H9 (cell line): ENCODE results near the gene C12orf50. TPM values are rescaled to one million over a fixed set of nuclear protein-coding genes. Genes with fewer than 3 reads are reported as not detected.

Source experiments
- DNase-seq: peaks from one replicate; pipeline ENCODE4 v3.0.0-alpha.2; 2017
- H2AFZ ChIP-seq: one replicate; pipeline ENCODE4 v1.6.1; 2013; ENCODE audit warnings: mild to moderate bottlenecking, low read length, control low read depth, moderate library complexity
- H2AK5ac ChIP-seq: 2 replicates; pipeline ENCODE4 v1.6.1; 2013; ENCODE audit warnings: low read length, control low read depth, mixed read lengths; ENCODE audit not compliant: insufficient read length
- H2BK120ac ChIP-seq: one replicate; pipeline ENCODE4 v1.6.1; 2013; ENCODE audit warnings: low read depth, mild to moderate bottlenecking, low read length, control low read depth, inconsistent platforms; ENCODE audit not compliant: poor library complexity, severe bottlenecking
- H2BK12ac ChIP-seq: 2 replicates; pipeline ENCODE4 v1.6.1; 2013; ENCODE audit warnings: low read length, control low read depth, mixed read lengths, low read depth; ENCODE audit not compliant: insufficient read length
- H2BK15ac ChIP-seq: 2 replicates; pipeline ENCODE4 v1.6.1; 2013; ENCODE audit warnings: low read depth, low read length, control low read depth
- H2BK20ac ChIP-seq: one replicate; pipeline ENCODE4 v1.6.1; 2013; ENCODE audit warnings: low read depth, mild to moderate bottlenecking, low read length, control low read depth, inconsistent platforms; ENCODE audit not compliant: poor library complexity, severe bottlenecking
- H2BK5ac ChIP-seq: 2 replicates; pipeline ENCODE4 v1.6.1; 2013; ENCODE audit warnings: low read length, control low read depth, mixed read lengths; ENCODE audit not compliant: insufficient read length
- H3K14ac ChIP-seq: 2 replicates; pipeline ENCODE4 v1.6.1; 2013; ENCODE audit warnings: low read length, control low read depth; ENCODE audit not compliant: insufficient read depth
- H3K18ac ChIP-seq: 2 replicates; pipeline ENCODE4 v1.6.1; 2013; ENCODE audit warnings: low read depth, mild to moderate bottlenecking, mixed read lengths, low read length, control low read depth; ENCODE audit not compliant: insufficient read length
- H3K23ac ChIP-seq: 2 replicates; pipeline ENCODE4 v1.6.1; 2013; ENCODE audit warnings: low read length, control low read depth, mixed read lengths, low read depth; ENCODE audit not compliant: insufficient read length
- H3K23me2 ChIP-seq: 2 replicates; pipeline ENCODE4 v1.6.1; 2013; ENCODE audit warnings: low read depth, mild to moderate bottlenecking, mixed read lengths, low read length, control low read depth; ENCODE audit not compliant: insufficient read length, poor library complexity, severe bottlenecking
- H3K27ac ChIP-seq: 2 replicates; pipeline ENCODE4 v1.5.1; 2013; ENCODE audit warnings: low read length, control low read depth, mixed read lengths, low read depth; ENCODE audit not compliant: insufficient read length
- H3K27me3 ChIP-seq: 2 replicates; pipeline ENCODE4 v1.6.1; 2013; ENCODE audit warnings: low read length, control low read depth, inconsistent platforms; ENCODE audit not compliant: insufficient read depth
- H3K4ac ChIP-seq: 2 replicates; pipeline ENCODE4 v1.6.1; 2013; ENCODE audit warnings: low read depth, mild to moderate bottlenecking, control low read depth, inconsistent platforms, low read length, moderate library complexity
- H3K4me1 ChIP-seq: 2 replicates; pipeline ENCODE4 v1.6.1; 2013; ENCODE audit warnings: low read length, control low read depth, inconsistent platforms; ENCODE audit not compliant: insufficient read depth
- H3K4me2 ChIP-seq: 2 replicates; pipeline ENCODE4 v1.6.1; 2013; ENCODE audit warnings: low read length, control low read depth, mixed read lengths; ENCODE audit not compliant: insufficient read length, insufficient read depth
- H3K56ac ChIP-seq: 2 replicates; pipeline ENCODE4 v1.6.1; 2013; ENCODE audit warnings: low read depth, mild to moderate bottlenecking, mixed read lengths, low read length, control low read depth; ENCODE audit not compliant: insufficient read length
- H3K79me1 ChIP-seq: 2 replicates; pipeline ENCODE4 v1.6.1; 2013; ENCODE audit warnings: low read depth, mild to moderate bottlenecking, moderate library complexity, low read length, control low read depth, inconsistent platforms; ENCODE audit not compliant: insufficient read depth, poor library complexity, severe bottlenecking
- H3K79me2 ChIP-seq: 2 replicates; pipeline ENCODE4 v1.6.1; 2013; ENCODE audit warnings: low read length, control low read depth, inconsistent platforms; ENCODE audit not compliant: insufficient read depth
- H3K9ac ChIP-seq: 2 replicates; pipeline ENCODE4 v1.6.1; 2013; ENCODE audit warnings: low read length, control low read depth, mixed read lengths; ENCODE audit not compliant: insufficient read length; ENCODE audit errors: extremely low read depth
- H3K9me3 ChIP-seq: one replicate; pipeline ENCODE4 v1.6.1; 2013; ENCODE audit warnings: low read depth, low read length, inconsistent platforms; ENCODE audit not compliant: control insufficient read depth
- H3T11ph ChIP-seq: one replicate; pipeline ENCODE4 v1.6.1; 2013; ENCODE audit warnings: mild to moderate bottlenecking, low read length, control low read depth, inconsistent platforms
- H4K20me1 ChIP-seq: one replicate; pipeline ENCODE4 v1.6.1; 2013; ENCODE audit not compliant: control insufficient read depth, insufficient read length, insufficient read depth
- H4K5ac ChIP-seq: 2 replicates; pipeline ENCODE4 v1.6.1; 2013; ENCODE audit warnings: low read depth, mild to moderate bottlenecking, mixed read lengths, low read length, control low read depth; ENCODE audit not compliant: insufficient read length
- H4K8ac ChIP-seq: replicated peaks from 2 replicates; pipeline ENCODE4 v1.6.1; 2013; ENCODE audit warnings: low read length, control low read depth, mixed read lengths, low read depth; ENCODE audit not compliant: insufficient read length
- H4K91ac ChIP-seq: 2 replicates; pipeline ENCODE4 v1.6.1; 2013; ENCODE audit warnings: low read depth, mild to moderate bottlenecking, moderate library complexity, mixed read lengths, low read length, control low read depth; ENCODE audit not compliant: insufficient read length
- H3K27ac Mint-ChIP-seq, 3 experiments: 2 replicates in 2 of 3; 3 replicates in 1 of 3; pipeline ENCODE4 v1.8.0; 2020 to 2021; ENCODE audit warnings: mixed read lengths in 3 of 3, mild to moderate bottlenecking in 1 of 3, moderate library complexity in 1 of 3
- H3K27me3 Mint-ChIP-seq: 2 replicates; pipeline ENCODE4 v1.8.0; 2021; ENCODE audit warnings: low read depth, mild to moderate bottlenecking, moderate library complexity, mixed read lengths
- H3K36me3 Mint-ChIP-seq, 3 experiments: 2 replicates in 2 of 3; 3 replicates in 1 of 3; pipeline ENCODE4 v1.8.0; 2020 to 2021; ENCODE audit warnings: low read depth in 3 of 3, mixed read lengths in 3 of 3; ENCODE audit not compliant: insufficient read depth in 1 of 3
- H3K4me1 Mint-ChIP-seq, 2 experiments: 2 replicates each; pipeline ENCODE4 v1.8.0; 2020; ENCODE audit warnings: mixed read lengths in 2 of 2
- H3K4me3 Mint-ChIP-seq, 2 experiments: 2 replicates in 1 of 2; 3 replicates in 1 of 2; pipeline ENCODE4 v1.8.0; 2020 to 2021; ENCODE audit warnings: mild to moderate bottlenecking in 2 of 2, mixed read lengths in 2 of 2, moderate library complexity in 1 of 2
- H3K9me3 Mint-ChIP-seq, 2 experiments: 2 replicates in 1 of 2; 3 replicates in 1 of 2; pipeline ENCODE4 v1.8.0; 2020; ENCODE audit warnings: mild to moderate bottlenecking in 2 of 2, mixed read lengths in 2 of 2, moderate library complexity in 1 of 2
- CTCF ChIP-seq: fragments of 200-600 bp; sonication (generic); conservative IDR thresholded peaks from 3 replicates; pipeline ENCODE4 v1.8.0; 2021; ENCODE audit warnings: antibody characterized with exemption, mild to moderate bottlenecking
- WGBS: extraction: QIAGEN DNeasy Blood & Tissue Kit; methylation state at CpG from one replicate; pipeline ENCODE4 v1.1.7; 2013; ENCODE audit warnings: missing lambda C conversion rate, low lambda C conversion rate, mixed read lengths; ENCODE audit not compliant: insufficient read length; ENCODE audit errors: extremely low coverage; 5-methylcytosine and 5-hydroxymethylcytosine counted together
- total RNA-seq: library from RNA; stranded (reverse); gene quantifications from 2 replicates; pipeline ENCODE4 v1.2.1, GENCODE V29; 2021

The C12orf50 gene
- total RNA-seq, 1 experiment from 2014 or later = 0.17 TPM

GRCh38 chr12:88006351-88006750, 22.9 kb downstream of the C12orf50 start:
- Histone ChIP-seq H4K5ac (no peak overlapping the region), H3K56ac (no peak overlapping the region), H3K23me2 (no peaks in the 10 kb centered on the region), H2BK15ac (no peak overlapping the region), H2BK120ac (no peak overlapping the region), H4K20me1 (no peaks in the 10 kb centered on the region), H2BK20ac (no peak overlapping the region), H3K27ac (no peak overlapping the region), H3K9ac (no peak overlapping the region), H3K14ac (no peak overlapping the region), H3K79me1 (no peaks in the 10 kb centered on the region), H3K23ac (no peak overlapping the region), H4K8ac (no peak overlapping the region), H2BK5ac (no peak overlapping the region), H3K27me3 (no peaks in the 10 kb centered on the region), H2AFZ (no peak overlapping the region), H2AK5ac (no peak overlapping the region), H3T11ph (no peak overlapping the region), H3K18ac (no peak overlapping the region), H2BK12ac (no peak overlapping the region), H3K4me1 (no peaks in the 10 kb centered on the region), H3K9me3 (no peaks in the 10 kb centered on the region), H3K4me2 (no peak overlapping the region), H4K91ac (no peak overlapping the region), H3K79me2 (no peaks in the 10 kb centered on the region), H3K4ac (no peak overlapping the region)
- H3K36me3 Mint-ChIP-seq = peaks cover 0 to 4% (median 0%) of the 10 kb centered on the region in 3 experiments; a peak in 1 of 7 replicates
- no peaks in the 10 kb centered on the region for H3K27me3 Mint-ChIP-seq
- H3K4me1 Mint-ChIP-seq = no peaks in the 10 kb centered on the region
- H3K9me3 Mint-ChIP-seq = peaks cover 5 to 12% of the 10 kb centered on the region in 2 experiments; a peak in 3 of 5 replicates
- no peak for TF ChIP-seq CTCF
- WGBS = no CpG with 5 or more reads among the region's 4 CpGs
- no peak for DNase-seq
- H3K27ac Mint-ChIP-seq = no peak overlapping the region; a peak in 1 of 7 replicates
- H3K4me3 Mint-ChIP-seq = no peak overlapping the region
